H54 (cell line): Measurements from ENCODE around the gene EP300.

Experiments
- DNase-seq: peaks from one replicate; pipeline ENCODE4 v3.0.0; 2011; ENCODE audit warnings: low spot score, mixed read lengths; ENCODE audit not compliant: insufficient read length
- FAIRE-seq: peaks from 3 replicates; lab custom pipeline; 2011; peaks lifted over from hg19 to GRCh38; lab: Jason Lieb, UNC
- POLR2A ChIP-seq: IDR thresholded peaks from 2 replicates; pipeline ENCODE4 v1.6.1; 2011; ENCODE audit warnings: low read depth, mild to moderate bottlenecking, low read length

The EP300 gene

DNA sequence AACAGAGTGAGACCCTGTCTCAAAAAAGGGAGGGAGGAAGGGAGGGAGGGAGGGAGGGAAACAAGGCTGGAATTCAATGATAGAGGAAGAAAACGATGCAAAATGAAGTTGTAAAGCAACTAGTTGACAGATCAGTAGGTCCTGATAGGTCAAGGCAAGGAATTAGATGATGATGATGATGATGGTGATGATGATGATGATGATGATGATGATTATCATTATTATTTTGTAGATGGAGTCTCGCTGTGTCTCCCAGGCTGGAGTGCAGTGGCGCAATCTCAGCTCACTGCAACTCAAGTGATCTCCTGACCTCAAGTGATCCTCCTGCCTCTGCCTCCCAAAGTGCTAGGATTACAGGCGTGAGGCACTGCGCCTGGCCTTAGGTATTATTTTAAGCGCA, 101.4 kb downstream of the EP300 start:
- DNase-seq: no peak
- FAIRE-seq: no peak
- no peak for TF ChIP-seq POLR2A

GRCh38 chr22:41197038-41197972, 104.9 kb downstream of the EP300 start:
- TF ChIP-seq POLR2A: no peak
- FAIRE-seq: no peak
- peak; percentile 73 for DNase-seq

DNA sequence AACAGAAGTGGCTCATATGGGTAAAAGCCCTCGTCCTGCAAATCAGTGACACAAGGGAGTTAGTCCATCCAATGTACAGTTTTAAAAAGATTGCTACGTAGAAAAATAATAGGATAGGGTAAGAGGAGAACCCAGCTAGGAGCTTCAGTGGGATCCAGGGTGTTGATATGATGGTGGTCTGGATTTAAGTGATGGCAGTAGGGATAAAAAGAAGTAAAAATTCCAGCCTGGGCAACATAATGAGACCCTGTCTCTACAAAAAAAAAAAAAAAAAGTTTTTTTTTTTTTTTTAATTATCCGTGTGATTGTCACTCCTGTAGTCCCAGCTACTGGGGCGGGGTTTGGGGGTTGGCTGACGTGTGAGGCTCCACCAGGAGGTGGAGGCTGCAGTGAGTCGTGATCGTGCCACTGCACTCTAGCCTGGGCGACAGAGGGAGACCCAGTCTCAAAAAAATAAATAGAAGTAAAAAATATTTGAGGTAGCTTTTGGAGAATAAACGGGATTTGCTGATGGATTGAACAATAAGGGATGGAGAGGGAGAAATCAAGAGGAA, 105.7 kb downstream of the EP300 start:
- TF ChIP-seq POLR2A: no peak
- DNase-seq (no peak), FAIRE-seq (no peak)

GRCh38 chr22:41201141-41201540, 108.7 kb downstream of the EP300 start:
- DNase-seq: no peak
- FAIRE-seq: no peak
- TF ChIP-seq POLR2A: no peak

GRCh38 chr22:41203118-41203517, 110.7 kb downstream of the EP300 start:
- DNase-seq: no peak
- no peak for TF ChIP-seq POLR2A
- no peak for FAIRE-seq

DNA sequence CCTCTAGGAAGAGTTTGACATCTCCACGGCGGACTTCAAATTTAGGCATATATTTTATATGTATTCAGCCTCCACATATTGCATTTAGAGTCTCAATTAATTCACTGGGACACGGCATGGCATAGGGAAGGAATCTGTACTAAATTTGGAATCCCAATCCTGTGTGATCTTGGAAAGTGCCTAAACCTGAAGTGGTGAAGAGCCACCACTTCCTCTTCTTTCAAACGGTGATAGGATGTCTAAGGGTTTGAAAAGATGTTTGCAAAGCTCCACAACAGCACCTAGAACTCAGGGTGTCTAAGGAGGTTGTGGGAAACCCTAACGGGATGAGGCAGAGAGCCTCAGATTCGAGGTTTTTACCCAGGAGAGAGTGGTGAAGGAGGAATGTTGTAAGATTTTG, 111.7 kb downstream of the EP300 start:
- no peak for TF ChIP-seq POLR2A
- no peak for DNase-seq
- no peak for FAIRE-seq

DNA sequence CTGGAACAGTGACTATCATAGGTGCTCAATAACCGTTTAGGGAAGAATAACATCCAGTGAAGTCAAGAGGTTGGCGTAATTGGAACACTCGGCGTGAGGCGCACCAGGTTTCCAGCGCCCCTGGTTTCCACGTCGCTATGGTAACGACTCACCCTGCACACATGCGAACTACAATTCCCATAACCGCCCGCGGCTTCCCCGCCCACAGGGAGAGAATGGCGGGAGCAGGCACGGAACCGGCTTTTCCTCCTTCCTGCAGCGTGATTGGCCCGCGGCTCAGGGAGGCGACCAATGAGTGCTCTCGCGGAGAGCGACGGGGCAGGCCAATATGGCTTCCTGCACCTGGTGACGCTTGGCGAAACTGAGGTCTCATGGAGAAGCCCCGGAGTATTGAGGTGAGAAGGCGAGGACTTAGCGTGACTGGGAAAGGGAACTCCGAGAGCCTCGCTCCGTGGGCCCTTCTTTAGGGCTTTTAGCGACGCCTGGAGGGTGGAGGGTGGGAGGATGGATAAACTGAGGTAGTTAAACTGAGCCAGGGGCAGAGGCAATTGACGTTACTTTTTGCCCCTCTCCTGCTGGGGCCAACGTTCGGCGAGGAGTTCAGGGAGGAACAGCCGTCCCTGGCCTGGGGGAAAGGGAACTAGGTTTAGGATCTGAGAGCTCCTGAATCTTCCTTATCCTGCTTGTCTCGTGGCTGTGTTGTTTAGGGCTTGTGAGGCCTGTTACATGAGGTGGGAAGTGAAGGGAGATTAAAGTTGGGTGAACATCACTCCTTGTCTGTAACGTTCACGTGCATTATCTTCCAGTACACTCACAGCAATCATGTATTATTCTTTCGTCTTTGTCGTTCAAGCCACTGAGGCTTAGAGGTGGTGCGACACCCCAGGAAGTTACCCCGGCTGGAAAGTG, 112.9 kb downstream of the EP300 start, which contains the start of gene L3MBTL2:
L3MBTL2 (plus strand) TSS at position 321 of the 909 bp plus-strand sequence; CDS start at position 372, 51 bp downstream.
- peak; percentile 94 for DNase-seq
- peak; percentile 57 for TF ChIP-seq POLR2A
- FAIRE-seq: peak; percentile 81

GRCh38 chr22:41206719-41207118, 114.3 kb downstream of the EP300 start:
- FAIRE-seq: no peak
- DNase-seq: no peak
- no peak for TF ChIP-seq POLR2A

DNA sequence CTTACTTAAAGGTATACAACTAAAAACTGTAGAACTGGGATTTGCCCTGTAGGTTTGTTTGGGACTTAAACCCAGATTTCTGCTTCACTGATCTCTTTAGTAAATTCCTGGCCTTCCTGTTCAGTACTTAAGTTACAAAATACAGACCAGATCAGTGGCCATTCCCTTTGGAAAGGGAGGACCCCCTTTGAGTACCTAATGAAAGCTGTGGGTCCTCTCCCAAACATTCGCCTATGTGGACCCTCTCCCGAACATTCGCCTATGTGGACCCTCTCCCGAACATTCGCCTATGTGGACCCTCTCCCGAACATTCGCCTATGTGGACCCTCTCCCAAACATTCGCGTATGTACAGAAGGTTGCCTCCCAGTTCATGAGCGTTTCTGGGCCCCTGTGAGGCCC, 123.0 kb downstream of the EP300 start:
- no peak for DNase-seq
- FAIRE-seq: no peak
- TF ChIP-seq POLR2A: no peak

GRCh38 chr22:41215926-41216325, 123.5 kb downstream of the EP300 start:
- DNase-seq (no peak), FAIRE-seq (no peak)
- TF ChIP-seq POLR2A: no peak

GRCh38 chr22:41216984-41217383, 124.6 kb downstream of the EP300 start:
- TF ChIP-seq POLR2A: no peak
- DNase-seq (no peak), FAIRE-seq (no peak)

- FAIRE-seq (no peak), DNase-seq (no peak)
- TF ChIP-seq POLR2A: no peak
These were observed 125.3 kb downstream of the EP300 start for GRCh38 chr22:41217553-41218157.

GRCh38 chr22:41222846-41223507, 130.6 kb downstream of the EP300 start:
- no peak for DNase-seq
- no peak for TF ChIP-seq POLR2A
- no peak for FAIRE-seq
